ENCODE data around the gene SOS2.

Gene SOS2

GRCh38 chr14:50242566-50243310 is 11.4 kb upstream of the SOS2 start:
- TF ChIP-seq EZH2phosphoT487 (conservative IDR thresholded peaks at IDR 0.05; ENCODE audit: low read length) (no peak), CTCF (IDR thresholded peaks at IDR 0.05; ENCODE audit: insufficient read depth, low read length, poor library complexity, severe bottlenecking) (no peak)
- Histone ChIP-seq H3K4me2 (ENCODE audit: low read depth, low read length, poor library complexity, severe bottlenecking) (no peak overlapping the region), H3K4me3 (ENCODE audit: insufficient read depth, low read length, poor library complexity, severe bottlenecking) (no peak overlapping the region), H3K79me2 (ENCODE audit: insufficient read depth, low read length) (no peaks in the 10 kb centered on the region), H3K9me3 (ENCODE audit: insufficient read depth, low read length) (no peaks in the 10 kb centered on the region), H2AFZ (ENCODE audit: low read depth, low read length, severe bottlenecking) (no peak overlapping the region), H3F3A (ENCODE audit: insufficient read depth) (peaks cover 16% of the 10 kb centered on the region; the same call in 1 of the 2 replicates), H3K27ac (ENCODE audit: low read depth, low read length) (no peak overlapping the region), H3K9me2 (replicated peaks; ENCODE audit: insufficient read depth, low read length) (no peaks in the 10 kb centered on the region), H3K36me3 (ENCODE audit: low read length) (peaks cover 3% of the 10 kb centered on the region; the same call in 1 of the 2 replicates), H3K27me3 (ENCODE audit: low read length) (no peaks in the 10 kb centered on the region), H3K9ac (ENCODE audit: low read length) (no peak overlapping the region), H4K20me1 (ENCODE audit: low read depth, low read length) (no peaks in the 10 kb centered on the region)

DNA sequence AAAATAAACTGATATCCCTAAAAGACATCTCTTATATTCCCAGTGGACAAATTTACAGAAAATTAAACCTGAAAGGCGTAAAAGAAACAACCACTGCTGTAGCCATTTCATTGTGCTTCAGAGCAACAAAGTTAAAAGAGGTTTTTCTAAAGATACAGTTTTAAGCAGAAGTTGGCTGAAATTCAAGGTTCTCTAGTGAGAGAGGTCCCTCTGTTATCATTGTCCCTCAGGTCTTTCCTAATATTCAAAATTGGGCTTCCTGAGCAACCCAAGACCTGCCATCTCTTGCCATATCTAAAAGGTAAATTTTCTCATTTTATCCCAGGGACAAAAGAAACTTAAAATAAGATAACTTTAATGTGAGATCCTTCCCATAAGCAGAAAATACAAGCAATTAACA is 10.7 kb upstream of the SOS2 start:
- peaks cover 3% of the 10 kb centered on the region; the same call in 1 of the 2 replicates for H3K36me3 ChIP-seq (ENCODE audit: low read length)
- H3K27me3 ChIP-seq (ENCODE audit: low read length), result no peaks in the 10 kb centered on the region
- no peaks in the 10 kb centered on the region for H3K9me2 ChIP-seq (replicated peaks; ENCODE audit: insufficient read depth, low read length)
- no peaks in the 10 kb centered on the region for H4K20me1 ChIP-seq (ENCODE audit: low read depth, low read length)
- no peak overlapping the region for H3K4me3 ChIP-seq (ENCODE audit: insufficient read depth, low read length, poor library complexity, severe bottlenecking)
- no peak overlapping the region for H3K9ac ChIP-seq (ENCODE audit: low read length)
- no peak overlapping the region for H3K27ac ChIP-seq (ENCODE audit: low read depth, low read length)
- TF ChIP-seq CTCF (IDR thresholded peaks at IDR 0.05; ENCODE audit: insufficient read depth, low read length, poor library complexity, severe bottlenecking), result no peak
- TF ChIP-seq EZH2phosphoT487 (conservative IDR thresholded peaks at IDR 0.05; ENCODE audit: low read length), result no peak
- H3K4me2 ChIP-seq (ENCODE audit: low read depth, low read length, poor library complexity, severe bottlenecking), result no peak overlapping the region
- no peaks in the 10 kb centered on the region for H3K9me3 ChIP-seq (ENCODE audit: insufficient read depth, low read length)
- no peaks in the 10 kb centered on the region for H3K79me2 ChIP-seq (ENCODE audit: insufficient read depth, low read length)
- no peak overlapping the region for H2AFZ ChIP-seq (ENCODE audit: low read depth, low read length, severe bottlenecking)
- H3F3A ChIP-seq (ENCODE audit: insufficient read depth), result peaks cover 16% of the 10 kb centered on the region; the same call in 1 of the 2 replicates

GRCh38 chr14:50237427-50237826 is 6.0 kb upstream of the SOS2 start:
- H3K79me2 ChIP-seq (ENCODE audit: insufficient read depth, low read length), result no peaks in the 10 kb centered on the region
- no peaks in the 10 kb centered on the region for H3K9me2 ChIP-seq (replicated peaks; ENCODE audit: insufficient read depth, low read length)
- no peak overlapping the region for H3K4me2 ChIP-seq (ENCODE audit: low read depth, low read length, poor library complexity, severe bottlenecking)
- H3K27me3 ChIP-seq (ENCODE audit: low read length), result no peaks in the 10 kb centered on the region
- no peak overlapping the region for H3K4me3 ChIP-seq (ENCODE audit: insufficient read depth, low read length, poor library complexity, severe bottlenecking)
- H3F3A ChIP-seq (ENCODE audit: insufficient read depth), result peaks cover 16% of the 10 kb centered on the region; the same call in 1 of the 2 replicates
- no peaks in the 10 kb centered on the region for H4K20me1 ChIP-seq (ENCODE audit: low read depth, low read length)
- no peak overlapping the region for H2AFZ ChIP-seq (ENCODE audit: low read depth, low read length, severe bottlenecking)
- H3K27ac ChIP-seq (ENCODE audit: low read depth, low read length), result no peak overlapping the region
- no peaks in the 10 kb centered on the region for H3K9me3 ChIP-seq (ENCODE audit: insufficient read depth, low read length)
- TF ChIP-seq CTCF (IDR thresholded peaks at IDR 0.05; ENCODE audit: insufficient read depth, low read length, poor library complexity, severe bottlenecking), result no peak
- TF ChIP-seq EZH2phosphoT487 (conservative IDR thresholded peaks at IDR 0.05; ENCODE audit: low read length), result no peak
- no peaks in the 10 kb centered on the region for H3K36me3 ChIP-seq (ENCODE audit: low read length)
- H3K9ac ChIP-seq (ENCODE audit: low read length), result no peak overlapping the region

Data from SU-DHL-6 (cell line).